ENCODE results near the gene ENDOV.

The ENDOV gene

DNA sequence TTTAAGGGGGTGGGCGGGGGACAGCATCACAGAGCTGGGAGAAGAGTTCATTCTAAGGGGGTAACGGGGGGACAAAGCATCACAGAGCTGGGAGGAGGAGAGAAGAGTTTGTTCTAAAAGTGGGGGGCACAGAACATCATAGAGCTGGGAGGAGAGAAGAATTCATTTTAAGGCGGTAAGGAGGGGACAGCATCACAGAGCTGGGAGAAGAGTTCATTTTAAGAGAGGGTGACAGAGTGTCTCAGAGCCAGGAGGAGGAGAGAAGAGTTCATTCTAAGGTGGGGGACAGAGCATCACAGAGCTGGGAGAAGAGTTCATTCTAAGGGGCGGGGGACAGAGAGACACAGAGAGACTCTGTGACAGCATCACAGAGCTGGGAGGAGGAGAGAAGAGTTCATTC, 27.8 kb downstream of the ENDOV start:
- TF ChIP-seq MAX (IDR thresholded peaks at IDR 0.05), result no peak
- no peak for TF ChIP-seq CREB1 (IDR thresholded peaks at IDR 0.05; ENCODE audit: low read depth)
- TF ChIP-seq ZBTB7A (IDR thresholded peaks at IDR 0.05; ENCODE audit: low read depth), result no peak
- TF ChIP-seq NFIC (IDR thresholded peaks at IDR 0.05), result no peak
- no peak for TF ChIP-seq CEBPB (IDR thresholded peaks at IDR 0.05)
- TF ChIP-seq REST (IDR thresholded peaks at IDR 0.05; ENCODE audit: low read depth), result no peak
- no peak for TF ChIP-seq USF1 (IDR thresholded peaks at IDR 0.05)
- TF ChIP-seq YY1 (IDR thresholded peaks at IDR 0.05; ENCODE audit: low read depth), result no peak
- no peak for TF ChIP-seq TAF1 (IDR thresholded peaks at IDR 0.05; ENCODE audit: low read depth)
- no peak for TF ChIP-seq EGR1 (IDR thresholded peaks at IDR 0.05)
- no peak for TF ChIP-seq TCF12 (IDR thresholded peaks at IDR 0.05; ENCODE audit: low read depth)

- TF ChIP-seq RAD21 (IDR thresholded peaks at IDR 0.05; ENCODE audit: low read depth) (no peak), TAF1 (IDR thresholded peaks at IDR 0.05; ENCODE audit: low read depth) (no peak), NFIC (IDR thresholded peaks at IDR 0.05) (no peak), TCF12 (IDR thresholded peaks at IDR 0.05; ENCODE audit: low read depth) (no peak), FOXM1 (IDR thresholded peaks at IDR 0.05; ENCODE audit: borderline replicate concordance, low read depth) (no peak), REST (IDR thresholded peaks at IDR 0.05; ENCODE audit: low read depth) (no peak), ZBTB7A (IDR thresholded peaks at IDR 0.05; ENCODE audit: low read depth) (no peak), EP300 (IDR thresholded peaks at IDR 0.05; ENCODE audit: borderline replicate concordance) (no peak), YY1 (IDR thresholded peaks at IDR 0.05; ENCODE audit: low read depth) (no peak)
Measured at GRCh38 chr17:80443498-80443897, 28.5 kb downstream of the ENDOV start.

- TF ChIP-seq YY1 (IDR thresholded peaks at IDR 0.05; ENCODE audit: low read depth) (no peak), NFIC (IDR thresholded peaks at IDR 0.05) (no peak), CREB1 (IDR thresholded peaks at IDR 0.05; ENCODE audit: low read depth) (no peak), TCF12 (IDR thresholded peaks at IDR 0.05; ENCODE audit: low read depth) (no peak), REST (IDR thresholded peaks at IDR 0.05; ENCODE audit: low read depth) (no peak), USF1 (IDR thresholded peaks at IDR 0.05) (no peak), TAF1 (IDR thresholded peaks at IDR 0.05; ENCODE audit: low read depth) (no peak), EGR1 (IDR thresholded peaks at IDR 0.05) (no peak), ZBTB7A (IDR thresholded peaks at IDR 0.05; ENCODE audit: low read depth) (no peak), CEBPB (IDR thresholded peaks at IDR 0.05) (no peak), MAX (IDR thresholded peaks at IDR 0.05) (no peak), RAD21 (IDR thresholded peaks at IDR 0.05; ENCODE audit: low read depth) (no peak)
Measured at GRCh38 chr17:80443916-80444643, 29.1 kb downstream of the ENDOV start.

DNA sequence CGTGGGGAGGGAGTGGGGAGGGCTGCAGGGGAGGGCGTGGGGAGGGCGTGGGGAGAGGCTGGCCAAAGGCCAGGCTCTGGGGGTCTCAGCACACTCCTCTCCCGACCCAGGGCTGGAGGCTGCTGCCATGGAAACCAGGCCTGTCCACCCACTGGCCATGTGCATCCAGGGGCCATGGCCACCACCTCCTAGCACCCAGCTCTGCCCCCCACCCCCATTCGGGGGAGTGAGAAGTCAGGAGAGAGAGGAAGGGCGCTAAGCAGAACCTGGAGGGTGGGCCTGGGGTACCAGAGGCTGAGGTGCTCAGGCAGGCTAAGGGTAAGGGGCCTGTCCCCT, 29.6 kb downstream of the ENDOV start:
- no peak for TF ChIP-seq USF1 (IDR thresholded peaks at IDR 0.05)
- no peak for TF ChIP-seq ZBTB7A (IDR thresholded peaks at IDR 0.05; ENCODE audit: low read depth)
- no peak for TF ChIP-seq CEBPB (IDR thresholded peaks at IDR 0.05)
- TF ChIP-seq NFIC (IDR thresholded peaks at IDR 0.05), result no peak
- no peak for TF ChIP-seq TEAD4 (IDR thresholded peaks at IDR 0.05)
- no peak for TF ChIP-seq MAX (IDR thresholded peaks at IDR 0.05)
- TF ChIP-seq RAD21 (IDR thresholded peaks at IDR 0.05; ENCODE audit: low read depth), result no peak
- TF ChIP-seq TAF1 (IDR thresholded peaks at IDR 0.05; ENCODE audit: low read depth), result no peak
- TF ChIP-seq EP300 (IDR thresholded peaks at IDR 0.05; ENCODE audit: borderline replicate concordance), result no peak
- TF ChIP-seq YY1 (IDR thresholded peaks at IDR 0.05; ENCODE audit: low read depth), result no peak
- TF ChIP-seq EGR1 (IDR thresholded peaks at IDR 0.05), result no peak
- no peak for TF ChIP-seq CREB1 (IDR thresholded peaks at IDR 0.05; ENCODE audit: low read depth)
- TF ChIP-seq TCF12 (IDR thresholded peaks at IDR 0.05; ENCODE audit: low read depth), result no peak
- no peak for TF ChIP-seq REST (IDR thresholded peaks at IDR 0.05; ENCODE audit: low read depth)

Data from Ishikawa (cell line).